Neural crest cell (in vitro differentiated cells): ENCODE results near the gene ZDHHC11. TPM values are rescaled to one million over a fixed set of nuclear protein-coding genes. Genes with fewer than 3 reads are reported as not detected.
"Not testable (repeated sequence)": the region's sequence is repeated elsewhere in the genome, so short reads cannot be mapped to it uniquely, and the experiment has no call there.

ENCODE experiments used
- DNase-seq: peaks from one replicate; pipeline ENCODE4 v3.0.0; 2021; ENCODE audit warnings: low read depth, mixed read lengths, low spot score
- H3K27ac Mint-ChIP-seq: one replicate; pipeline ENCODE4 v1.8.0; 2021; ENCODE audit warnings: mild to moderate bottlenecking, mixed read lengths; ENCODE audit not compliant: unreplicated experiment
- H3K27me3 Mint-ChIP-seq: 2 replicates; pipeline ENCODE4 v1.8.0; 2021; ENCODE audit warnings: low read depth, mild to moderate bottlenecking, mixed read lengths
- H3K36me3 Mint-ChIP-seq: 2 replicates; pipeline ENCODE4 v1.8.0; 2021; ENCODE audit warnings: low read depth, mild to moderate bottlenecking, mixed read lengths
- H3K4me1 Mint-ChIP-seq: 2 replicates; pipeline ENCODE4 v1.8.0; 2021; ENCODE audit warnings: mixed read lengths
- H3K4me3 Mint-ChIP-seq: one replicate; pipeline ENCODE4 v1.8.0; 2021; ENCODE audit warnings: mild to moderate bottlenecking, mixed read lengths
- H3K9me3 Mint-ChIP-seq: 2 replicates; pipeline ENCODE4 v1.8.0; 2021; ENCODE audit warnings: mixed read lengths
- total RNA-seq: library from RNA; stranded (reverse); gene quantifications from 2 replicates; pipeline ENCODE4 v1.2.1, GENCODE V29; 2021

Gene ZDHHC11
- total RNA-seq, 1 donor from 2014 or later: 17.2 TPM

GRCh38 chr5:788703-789102, 62.1 kb downstream of the ZDHHC11 start:
- H3K36me3 Mint-ChIP-seq: peaks cover 30% of the 10 kb centered on the region
- peaks cover 33% of the 10 kb centered on the region for H3K27me3 Mint-ChIP-seq
- not testable (repeated sequence) for H3K27ac Mint-ChIP-seq

GRCh38 chr5:787857-788233, 62.9 kb downstream of the ZDHHC11 start:
- not testable (repeated sequence) for DNase-seq, H3K4me3 Mint-ChIP-seq, H3K4me1 Mint-ChIP-seq, H3K27ac Mint-ChIP-seq
- H3K36me3 Mint-ChIP-seq: peaks cover 24% of the 10 kb centered on the region
- peaks cover 24% of the 10 kb centered on the region for H3K9me3 Mint-ChIP-seq
- peaks cover 31% of the 10 kb centered on the region for H3K27me3 Mint-ChIP-seq

More at GRCh38 chr5:788703-789102, 62.1 kb downstream of the ZDHHC11 start:
- H3K9me3 Mint-ChIP-seq: peaks cover 32% of the 10 kb centered on the region
- not testable (repeated sequence) for H3K4me3 Mint-ChIP-seq, H3K4me1 Mint-ChIP-seq, DNase-seq

- Mint-ChIP-seq H3K27me3 (peaks cover 29% of the 10 kb centered on the region), H3K36me3 (peaks cover 24% of the 10 kb centered on the region), H3K9me3 (peaks cover 24% of the 10 kb centered on the region)
- not testable (repeated sequence) for H3K4me1 Mint-ChIP-seq, DNase-seq, H3K27ac Mint-ChIP-seq, H3K4me3 Mint-ChIP-seq
These were observed 63.4 kb downstream of the ZDHHC11 start for GRCh38 chr5:787224-787856.

- Mint-ChIP-seq H3K9me3 (peaks cover 11% of the 10 kb centered on the region), H3K4me3 (peak overlapping the region; percentile 70), H3K27me3 (peaks cover 17% of the 10 kb centered on the region), H3K36me3 (peaks cover 15% of the 10 kb centered on the region)
- not testable (repeated sequence) for DNase-seq, H3K27ac Mint-ChIP-seq, H3K4me1 Mint-ChIP-seq
These were observed 65.5 kb downstream of the ZDHHC11 start for GRCh38 chr5:785181-785705.

- not testable (repeated sequence) for H3K27ac Mint-ChIP-seq, H3K4me1 Mint-ChIP-seq, H3K9me3 Mint-ChIP-seq
- Mint-ChIP-seq H3K4me3 (peak within 1 kb of the TSS; percentile 73), H3K36me3 (peaks cover 11% of the 10 kb centered on the region), H3K27me3 (peaks cover 15% of the 10 kb centered on the region)
- peak; percentile 78 for DNase-seq
These were observed 66.2 kb downstream of the ZDHHC11 start, which contains the start of gene ZDHHC11B for GRCh38 chr5:784428-785177. ZDHHC11B (minus strand) TSS chr5:784729; CDS start chr5:766919, 17,810 bp downstream.

GRCh38 chr5:783881-784427, 66.8 kb downstream of the ZDHHC11 start:
- DNase-seq, H3K4me1 Mint-ChIP-seq, H3K36me3 Mint-ChIP-seq, H3K4me3 Mint-ChIP-seq, H3K27ac Mint-ChIP-seq, H3K9me3 Mint-ChIP-seq: not testable (repeated sequence)
- peaks cover 12% of the 10 kb centered on the region for H3K27me3 Mint-ChIP-seq

- not testable (repeated sequence) for H3K36me3 Mint-ChIP-seq, H3K9me3 Mint-ChIP-seq, DNase-seq, H3K27me3 Mint-ChIP-seq, H3K4me1 Mint-ChIP-seq, H3K4me3 Mint-ChIP-seq, H3K27ac Mint-ChIP-seq
These were observed 67.6 kb downstream of the ZDHHC11 start for GRCh38 chr5:783049-783802.

GRCh38 chr5:782356-782755, 68.4 kb downstream of the ZDHHC11 start:
- not testable (repeated sequence) for H3K27me3 Mint-ChIP-seq, DNase-seq, H3K4me3 Mint-ChIP-seq, H3K36me3 Mint-ChIP-seq, H3K27ac Mint-ChIP-seq, H3K9me3 Mint-ChIP-seq, H3K4me1 Mint-ChIP-seq

- H3K4me3 Mint-ChIP-seq, H3K27me3 Mint-ChIP-seq, H3K36me3 Mint-ChIP-seq, H3K4me1 Mint-ChIP-seq, DNase-seq, H3K27ac Mint-ChIP-seq, H3K9me3 Mint-ChIP-seq: not testable (repeated sequence)
These were observed 70.2 kb downstream of the ZDHHC11 start for GRCh38 chr5:780571-780970.

- H3K9me3 Mint-ChIP-seq, H3K27ac Mint-ChIP-seq, H3K27me3 Mint-ChIP-seq, H3K4me3 Mint-ChIP-seq, DNase-seq, H3K4me1 Mint-ChIP-seq, H3K36me3 Mint-ChIP-seq: not testable (repeated sequence)
These were observed 71.8 kb downstream of the ZDHHC11 start for GRCh38 chr5:778967-779366.

GRCh38 chr5:778421-778820, 72.4 kb downstream of the ZDHHC11 start:
- not testable (repeated sequence) for H3K9me3 Mint-ChIP-seq, DNase-seq, H3K27ac Mint-ChIP-seq

More at GRCh38 chr5:778421-778820, 72.4 kb downstream of the ZDHHC11 start:
- H3K4me3 Mint-ChIP-seq, H3K27me3 Mint-ChIP-seq, H3K36me3 Mint-ChIP-seq, H3K4me1 Mint-ChIP-seq: not testable (repeated sequence)
